GM10266 (cell line): ENCODE data around the gene JAM2.

Experiments
- DNase-seq: peaks from one replicate; pipeline ENCODE4 v3.0.0; 2012; ENCODE audit errors: extremely low spot score
- TF ChIP-seq, protein P1 (sequence below): IDR thresholded peaks from 2 replicates; pipeline ENCODE4 v1.5.1; 2012; ENCODE audit warnings: mild to moderate bottlenecking, low read depth; ENCODE audit not compliant: control insufficient read depth, insufficient read depth; ENCODE audit errors: missing control alignments

The JAM2 gene

DNA sequence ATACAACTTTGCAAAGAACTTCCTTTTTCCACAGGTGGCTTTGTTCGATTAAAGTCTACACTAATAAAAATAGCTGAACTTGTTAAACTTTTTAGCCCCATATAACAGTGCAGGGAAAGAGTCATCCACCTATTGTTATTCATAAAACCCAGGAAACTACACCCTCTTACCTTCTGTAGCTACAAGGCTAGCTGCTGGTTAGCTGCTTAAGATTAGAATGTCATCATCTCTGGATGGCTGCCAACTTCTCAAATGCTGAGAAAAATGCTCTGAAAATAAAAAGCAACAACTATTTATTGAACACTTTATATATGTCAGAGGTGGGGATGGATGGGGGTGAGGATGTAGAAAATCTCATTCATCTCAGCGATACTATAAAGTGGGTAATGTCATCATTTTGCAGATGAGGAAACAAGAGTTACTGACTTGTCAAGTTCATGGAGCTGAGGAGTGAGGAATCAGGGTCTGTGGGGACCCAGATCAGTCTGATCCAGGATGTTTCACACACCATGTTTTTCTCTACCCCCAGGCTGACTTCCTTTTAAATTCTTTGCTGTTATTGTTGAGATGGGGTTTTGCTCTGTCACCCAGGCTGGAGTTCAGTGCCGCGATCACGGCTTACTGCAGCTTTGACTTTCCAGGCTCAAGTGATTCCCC lies 78.6 kb downstream of the JAM2 start:
- TF ChIP-seq, protein P1, sequence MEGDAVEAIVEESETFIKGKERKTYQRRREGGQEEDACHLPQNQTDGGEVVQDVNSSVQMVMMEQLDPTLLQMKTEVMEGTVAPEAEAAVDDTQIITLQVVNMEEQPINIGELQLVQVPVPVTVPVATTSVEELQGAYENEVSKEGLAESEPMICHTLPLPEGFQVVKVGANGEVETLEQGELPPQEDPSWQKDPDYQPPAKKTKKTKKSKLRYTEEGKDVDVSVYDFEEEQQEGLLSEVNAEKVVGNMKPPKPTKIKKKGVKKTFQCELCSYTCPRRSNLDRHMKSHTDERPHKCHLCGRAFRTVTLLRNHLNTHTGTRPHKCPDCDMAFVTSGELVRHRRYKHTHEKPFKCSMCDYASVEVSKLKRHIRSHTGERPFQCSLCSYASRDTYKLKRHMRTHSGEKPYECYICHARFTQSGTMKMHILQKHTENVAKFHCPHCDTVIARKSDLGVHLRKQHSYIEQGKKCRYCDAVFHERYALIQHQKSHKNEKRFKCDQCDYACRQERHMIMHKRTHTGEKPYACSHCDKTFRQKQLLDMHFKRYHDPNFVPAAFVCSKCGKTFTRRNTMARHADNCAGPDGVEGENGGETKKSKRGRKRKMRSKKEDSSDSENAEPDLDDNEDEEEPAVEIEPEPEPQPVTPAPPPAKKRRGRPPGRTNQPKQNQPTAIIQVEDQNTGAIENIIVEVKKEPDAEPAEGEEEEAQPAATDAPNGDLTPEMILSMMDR: no peak
- DNase-seq: no peak

DNA sequence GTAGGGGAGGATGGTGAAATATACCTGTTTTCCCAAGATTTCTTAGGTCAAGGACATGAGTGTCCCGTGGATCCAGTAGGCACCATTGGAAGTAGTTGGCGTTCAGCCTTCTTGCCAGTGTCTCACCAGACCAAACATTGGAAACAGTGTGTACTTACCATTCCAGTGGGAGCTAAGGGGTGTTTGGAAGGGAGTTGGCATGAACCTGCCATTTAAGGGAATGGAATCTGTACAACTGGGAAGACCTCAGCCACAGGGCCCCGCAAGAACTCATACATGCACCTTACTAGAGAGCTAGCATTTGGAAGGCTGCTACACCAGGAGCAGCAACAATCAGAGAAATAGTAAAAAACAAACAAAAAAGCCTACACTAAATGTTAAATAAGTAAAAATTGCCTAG lies 82.9 kb downstream of the JAM2 start:
- DNase-seq: no peak
- TF ChIP-seq, protein P1: no peak

DNA sequence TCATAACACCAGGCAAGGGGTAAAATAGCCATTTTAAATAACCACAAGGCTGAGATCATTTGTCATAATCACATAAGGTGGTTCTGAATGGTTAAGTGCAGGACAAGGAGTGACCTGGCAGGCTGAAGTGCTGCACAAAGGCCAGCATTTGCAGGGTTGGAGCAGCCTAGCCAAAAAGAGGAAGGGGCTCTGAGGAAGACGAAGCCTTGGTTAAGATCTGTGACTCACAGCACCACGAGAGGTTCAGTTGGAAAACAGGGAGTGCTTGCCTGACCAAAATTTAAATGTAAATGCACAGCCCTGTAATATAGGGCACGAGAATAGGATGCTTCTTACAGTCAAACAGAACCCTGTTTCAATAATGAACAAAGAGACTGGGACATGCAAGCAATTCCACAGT lies 83.6 kb downstream of the JAM2 start:
- DNase-seq: no peak
- TF ChIP-seq, protein P1: no peak

DNA sequence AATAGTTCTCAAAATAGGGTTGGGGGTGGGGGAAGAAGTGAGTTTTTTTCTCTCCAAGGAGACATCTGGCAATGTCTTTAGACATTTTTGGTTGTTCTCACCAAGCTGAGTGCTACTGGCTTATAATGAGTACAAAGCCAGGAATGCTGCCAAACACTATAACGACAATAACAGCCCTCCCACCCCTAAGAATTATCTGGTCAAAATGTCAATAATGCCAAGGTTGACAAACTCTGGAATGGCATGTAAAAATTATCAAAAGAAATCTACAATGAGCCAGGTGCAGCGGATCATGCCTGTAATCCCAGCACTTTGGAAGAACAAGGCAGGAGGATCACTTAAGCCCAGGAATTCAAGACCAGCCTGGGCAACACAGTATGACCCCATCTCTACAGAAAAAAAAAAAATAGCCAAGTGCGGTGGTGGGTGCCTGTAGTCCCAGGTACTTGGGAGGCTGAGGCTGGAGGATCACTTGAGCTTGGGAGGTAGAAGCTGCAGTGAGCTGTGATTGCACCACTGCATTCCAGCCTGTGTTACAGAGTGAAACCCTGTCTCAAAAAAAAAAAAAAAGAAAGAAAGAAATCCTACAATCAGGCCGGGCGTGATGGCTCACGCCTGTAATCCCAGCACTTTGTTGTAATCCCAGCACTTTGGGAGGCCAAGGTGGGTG lies 93.2 kb downstream of the JAM2 start:
- TF ChIP-seq, protein P1: no peak

DNA sequence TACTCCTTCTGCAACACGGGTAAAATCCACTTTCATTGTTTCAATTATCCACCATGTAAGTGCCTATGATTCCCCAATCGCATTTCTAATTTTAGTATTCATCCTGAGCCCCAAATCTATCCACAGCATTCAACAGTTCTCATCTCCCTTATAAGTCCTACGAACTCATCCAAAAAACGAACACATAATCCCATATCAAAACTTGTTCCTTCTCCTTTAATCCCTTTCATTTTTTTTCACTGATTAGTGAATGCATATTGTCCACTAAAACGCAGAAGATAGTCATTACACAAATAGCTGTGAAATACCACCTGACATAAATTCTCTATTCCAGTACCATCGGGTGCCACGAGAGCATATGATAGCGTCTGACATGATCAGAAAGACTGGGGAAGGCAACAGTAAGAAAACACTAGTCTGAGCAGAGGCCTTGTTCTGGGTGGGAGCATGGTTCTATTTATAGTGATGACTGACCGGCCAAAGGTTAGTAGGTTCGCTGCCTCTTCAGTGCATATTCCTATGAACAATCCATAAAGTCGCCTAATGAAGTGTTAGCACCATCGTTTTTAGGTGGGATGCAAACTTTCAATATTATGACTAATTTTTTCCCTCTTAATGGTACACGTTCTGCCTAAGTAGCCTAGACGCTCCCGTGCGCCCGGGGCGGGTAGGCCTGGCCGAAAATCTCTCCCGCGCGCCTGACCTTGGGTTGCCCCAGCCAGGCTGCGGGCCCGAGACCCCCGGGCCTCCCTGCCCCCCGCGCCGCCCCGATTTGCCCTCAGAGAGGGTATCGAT lies 95.0 kb downstream of the JAM2 start:
- DNase-seq: no peak
- TF ChIP-seq, protein P1: no peak

More for the DNA sequence above, 93.2 kb downstream of the JAM2 start:
- DNase-seq: no peak

DNA sequence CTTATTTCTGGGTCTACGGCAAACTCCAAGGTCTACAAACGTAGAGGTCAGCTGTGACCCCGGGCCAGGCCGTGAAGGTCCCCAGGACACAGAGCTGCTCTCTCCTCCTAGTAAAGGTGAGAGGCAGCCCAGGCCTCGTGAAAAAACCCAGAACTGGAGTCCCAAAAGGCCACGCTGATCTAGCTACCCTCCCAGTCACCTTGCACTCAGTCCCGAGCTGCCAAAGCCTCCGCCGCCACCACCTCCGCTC lies 95.5 kb downstream of the JAM2 start:
- no peak for DNase-seq
- TF ChIP-seq, protein P1: no peak
